HL-60 (cell line): ENCODE data around the gene GLT1D1.

Source experiments
- GABPA ChIP-seq: IDR thresholded peaks from 2 replicates; pipeline ENCODE4 v1.6.1; 2012; ENCODE audit warnings: low read depth
- POLR2AphosphoS5 ChIP-seq: IDR thresholded peaks from 2 replicates; pipeline ENCODE4 v1.6.1; 2012; ENCODE audit warnings: low read depth
- SPI1 ChIP-seq: IDR thresholded peaks from 2 replicates; pipeline ENCODE4 v1.6.1; 2012; ENCODE audit warnings: low read depth, mild to moderate bottlenecking, borderline replicate concordance
- TF ChIP-seq, protein P1 (sequence below): IDR thresholded peaks from one replicate; pipeline ENCODE4 v1.5.1; 2011; ENCODE audit warnings: low read length, control low read depth, inconsistent platforms; ENCODE audit not compliant: insufficient read depth
- TF ChIP-seq, protein P2 (sequence below): IDR thresholded peaks from 2 replicates; pipeline ENCODE4 v1.6.1; 2012; ENCODE audit warnings: low read depth; ENCODE audit not compliant: insufficient replicate concordance

DNA sequence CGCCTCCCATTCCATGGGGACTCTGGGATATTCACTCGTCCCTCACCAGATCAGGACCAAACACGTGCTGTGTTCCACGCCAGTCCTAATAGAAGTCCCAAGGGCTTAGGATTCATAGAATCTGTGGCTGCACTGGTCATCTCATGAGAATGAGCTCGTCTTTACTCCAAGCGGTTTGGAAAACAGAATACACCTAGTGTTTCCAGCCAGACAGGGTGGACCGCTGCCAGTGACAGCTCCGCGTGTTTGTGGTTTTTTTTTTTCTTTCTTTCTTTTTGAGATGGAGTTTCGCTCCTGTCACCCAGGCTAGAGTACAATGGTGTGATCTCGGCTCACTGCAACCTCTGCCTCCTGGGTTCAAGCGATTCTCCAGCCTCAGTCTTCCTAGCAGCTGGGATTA, 75.1 kb downstream of the GLT1D1 start:
- TF ChIP-seq, protein P1, sequence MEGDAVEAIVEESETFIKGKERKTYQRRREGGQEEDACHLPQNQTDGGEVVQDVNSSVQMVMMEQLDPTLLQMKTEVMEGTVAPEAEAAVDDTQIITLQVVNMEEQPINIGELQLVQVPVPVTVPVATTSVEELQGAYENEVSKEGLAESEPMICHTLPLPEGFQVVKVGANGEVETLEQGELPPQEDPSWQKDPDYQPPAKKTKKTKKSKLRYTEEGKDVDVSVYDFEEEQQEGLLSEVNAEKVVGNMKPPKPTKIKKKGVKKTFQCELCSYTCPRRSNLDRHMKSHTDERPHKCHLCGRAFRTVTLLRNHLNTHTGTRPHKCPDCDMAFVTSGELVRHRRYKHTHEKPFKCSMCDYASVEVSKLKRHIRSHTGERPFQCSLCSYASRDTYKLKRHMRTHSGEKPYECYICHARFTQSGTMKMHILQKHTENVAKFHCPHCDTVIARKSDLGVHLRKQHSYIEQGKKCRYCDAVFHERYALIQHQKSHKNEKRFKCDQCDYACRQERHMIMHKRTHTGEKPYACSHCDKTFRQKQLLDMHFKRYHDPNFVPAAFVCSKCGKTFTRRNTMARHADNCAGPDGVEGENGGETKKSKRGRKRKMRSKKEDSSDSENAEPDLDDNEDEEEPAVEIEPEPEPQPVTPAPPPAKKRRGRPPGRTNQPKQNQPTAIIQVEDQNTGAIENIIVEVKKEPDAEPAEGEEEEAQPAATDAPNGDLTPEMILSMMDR, result no peak
- TF ChIP-seq, protein P2, sequence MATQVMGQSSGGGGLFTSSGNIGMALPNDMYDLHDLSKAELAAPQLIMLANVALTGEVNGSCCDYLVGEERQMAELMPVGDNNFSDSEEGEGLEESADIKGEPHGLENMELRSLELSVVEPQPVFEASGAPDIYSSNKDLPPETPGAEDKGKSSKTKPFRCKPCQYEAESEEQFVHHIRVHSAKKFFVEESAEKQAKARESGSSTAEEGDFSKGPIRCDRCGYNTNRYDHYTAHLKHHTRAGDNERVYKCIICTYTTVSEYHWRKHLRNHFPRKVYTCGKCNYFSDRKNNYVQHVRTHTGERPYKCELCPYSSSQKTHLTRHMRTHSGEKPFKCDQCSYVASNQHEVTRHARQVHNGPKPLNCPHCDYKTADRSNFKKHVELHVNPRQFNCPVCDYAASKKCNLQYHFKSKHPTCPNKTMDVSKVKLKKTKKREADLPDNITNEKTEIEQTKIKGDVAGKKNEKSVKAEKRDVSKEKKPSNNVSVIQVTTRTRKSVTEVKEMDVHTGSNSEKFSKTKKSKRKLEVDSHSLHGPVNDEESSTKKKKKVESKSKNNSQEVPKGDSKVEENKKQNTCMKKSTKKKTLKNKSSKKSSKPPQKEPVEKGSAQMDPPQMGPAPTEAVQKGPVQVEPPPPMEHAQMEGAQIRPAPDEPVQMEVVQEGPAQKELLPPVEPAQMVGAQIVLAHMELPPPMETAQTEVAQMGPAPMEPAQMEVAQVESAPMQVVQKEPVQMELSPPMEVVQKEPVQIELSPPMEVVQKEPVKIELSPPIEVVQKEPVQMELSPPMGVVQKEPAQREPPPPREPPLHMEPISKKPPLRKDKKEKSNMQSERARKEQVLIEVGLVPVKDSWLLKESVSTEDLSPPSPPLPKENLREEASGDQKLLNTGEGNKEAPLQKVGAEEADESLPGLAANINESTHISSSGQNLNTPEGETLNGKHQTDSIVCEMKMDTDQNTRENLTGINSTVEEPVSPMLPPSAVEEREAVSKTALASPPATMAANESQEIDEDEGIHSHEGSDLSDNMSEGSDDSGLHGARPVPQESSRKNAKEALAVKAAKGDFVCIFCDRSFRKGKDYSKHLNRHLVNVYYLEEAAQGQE, result no peak
- no peak for TF ChIP-seq POLR2AphosphoS5
- TF ChIP-seq SPI1, result no peak
- no peak for TF ChIP-seq GABPA
